AG04449 (cell line): ENCODE measurements around the gene PPP1R13L.

ENCODE experiments used
- CTCF ChIA-PET: fragments of 350-600 bp; formaldehyde crosslinking; extraction: SDS; loops from one replicate; lab custom pipeline; 2021; ENCODE audit warnings: antibody characterized with exemption; lab: Yijun Ruan, JAX
- POLR2A ChIA-PET: fragments of 400-600, 350-600 bp; formaldehyde crosslinking; extraction: SDS; loops from one replicate; lab custom pipeline; 2020; ENCODE audit warnings: antibody characterized with exemption, inconsistent platforms; lab: Yijun Ruan, JAX
- DNase-seq: peaks from one replicate; pipeline ENCODE4 v3.0.0-alpha.2; 2010; ENCODE audit warnings: low read depth, low spot score
- H3K4me3 ChIP-seq: 2 replicates; pipeline ENCODE4 v1.5.1; 2011; ENCODE audit warnings: low read depth, mild to moderate bottlenecking, control low read depth, low read length
- TF ChIP-seq, protein P1 (sequence below): IDR thresholded peaks from one replicate; pipeline ENCODE4 v1.5.1; 2011; ENCODE audit warnings: mild to moderate bottlenecking, moderate library complexity, low read length, control low read depth, inconsistent platforms; ENCODE audit not compliant: insufficient read depth; ENCODE audit errors: missing control alignments

PPP1R13L gene

DNA sequence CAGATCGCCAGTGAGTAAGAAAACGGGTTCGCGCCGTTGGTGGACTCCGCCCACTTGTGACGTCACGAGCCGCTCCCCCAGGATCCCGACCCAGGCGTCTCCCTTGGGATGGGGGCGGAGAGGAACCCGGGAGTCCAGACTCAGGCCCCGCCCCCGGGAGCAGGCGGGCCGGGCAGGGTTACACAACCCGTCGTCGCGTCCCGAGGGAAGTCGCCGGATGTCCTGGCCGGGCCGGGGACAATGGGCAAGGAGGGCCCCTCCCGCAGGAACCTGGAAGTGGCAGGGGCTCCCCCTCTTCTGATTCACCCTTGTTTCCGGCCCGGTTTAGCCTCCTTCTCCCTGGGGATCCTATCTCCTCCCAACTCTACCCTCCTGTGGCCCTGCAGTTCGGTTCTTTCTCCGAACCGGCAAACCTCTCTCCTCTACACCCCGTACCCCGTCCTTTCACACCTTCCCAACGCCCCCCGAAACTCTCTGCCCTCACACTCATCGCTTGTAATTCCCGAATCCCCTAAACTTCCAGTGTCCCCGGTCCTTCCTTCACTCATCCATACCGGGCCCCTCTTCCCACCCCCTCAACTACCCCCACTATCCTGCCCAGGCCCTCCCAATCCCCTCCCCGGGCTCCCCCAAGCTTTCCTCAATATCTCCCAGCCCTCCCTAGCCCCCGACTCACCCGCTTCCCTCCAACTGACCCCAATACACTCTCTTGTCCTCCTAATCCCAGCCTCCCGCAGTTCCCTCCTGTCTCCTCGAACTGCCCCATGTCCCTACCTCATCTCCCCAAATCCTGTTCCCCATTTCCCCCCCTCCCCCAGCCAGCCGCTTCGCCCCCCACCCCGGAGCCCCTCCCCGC lies 38.8 kb upstream of the PPP1R13L start:
- ChIA-PET POLR2A (interaction anchor here (1.0 kb wide), 1 partner anchor 12 kb away, joined by 3 read pairs; no protein-coding TSS in a partner anchor), CTCF (interaction anchor here (4.2 to 17.3 kb wide), 3 partner anchors 13 to 42 kb away, joined by 29 to 773 read pairs (median 206); partner anchors contain the start of gene FOSB)
- peak overlapping the region; percentile 59 for H3K4me3 ChIP-seq
- no peak for DNase-seq
- TF ChIP-seq, protein P1, sequence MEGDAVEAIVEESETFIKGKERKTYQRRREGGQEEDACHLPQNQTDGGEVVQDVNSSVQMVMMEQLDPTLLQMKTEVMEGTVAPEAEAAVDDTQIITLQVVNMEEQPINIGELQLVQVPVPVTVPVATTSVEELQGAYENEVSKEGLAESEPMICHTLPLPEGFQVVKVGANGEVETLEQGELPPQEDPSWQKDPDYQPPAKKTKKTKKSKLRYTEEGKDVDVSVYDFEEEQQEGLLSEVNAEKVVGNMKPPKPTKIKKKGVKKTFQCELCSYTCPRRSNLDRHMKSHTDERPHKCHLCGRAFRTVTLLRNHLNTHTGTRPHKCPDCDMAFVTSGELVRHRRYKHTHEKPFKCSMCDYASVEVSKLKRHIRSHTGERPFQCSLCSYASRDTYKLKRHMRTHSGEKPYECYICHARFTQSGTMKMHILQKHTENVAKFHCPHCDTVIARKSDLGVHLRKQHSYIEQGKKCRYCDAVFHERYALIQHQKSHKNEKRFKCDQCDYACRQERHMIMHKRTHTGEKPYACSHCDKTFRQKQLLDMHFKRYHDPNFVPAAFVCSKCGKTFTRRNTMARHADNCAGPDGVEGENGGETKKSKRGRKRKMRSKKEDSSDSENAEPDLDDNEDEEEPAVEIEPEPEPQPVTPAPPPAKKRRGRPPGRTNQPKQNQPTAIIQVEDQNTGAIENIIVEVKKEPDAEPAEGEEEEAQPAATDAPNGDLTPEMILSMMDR, result no peak

DNA sequence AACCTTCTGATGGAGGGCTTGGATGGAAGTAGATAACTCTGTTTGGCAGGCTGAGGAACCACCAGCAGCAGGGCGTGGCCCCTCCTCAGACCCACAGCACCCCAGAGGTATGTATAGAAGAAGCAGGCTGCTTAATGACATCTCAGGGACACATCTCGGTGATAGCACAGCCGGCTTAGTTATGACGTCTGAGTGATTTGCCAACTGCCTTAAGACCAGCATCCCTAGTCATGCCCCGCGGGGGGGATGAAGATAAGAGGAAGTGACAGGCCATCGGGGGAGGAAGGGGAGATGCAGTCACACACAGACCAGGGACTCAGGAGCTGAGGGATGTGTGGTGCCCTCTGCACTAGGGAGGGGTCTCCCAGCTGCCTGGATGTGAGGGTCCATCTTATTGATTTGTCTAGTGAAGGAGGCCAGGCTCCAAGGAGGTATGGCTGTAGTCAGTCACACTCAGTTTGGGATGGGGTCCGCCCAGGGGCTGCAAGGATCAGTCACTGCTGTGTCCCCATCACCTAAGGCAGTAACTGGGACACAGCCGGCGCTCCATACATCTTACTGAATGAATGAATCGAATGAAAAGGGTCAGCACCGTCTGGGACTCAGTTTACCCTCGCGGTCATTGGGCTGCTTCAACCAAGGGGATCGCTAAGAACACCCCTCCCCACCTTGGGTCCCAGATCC lies 38.1 kb upstream of the PPP1R13L start:
- no peak for DNase-seq
- TF ChIP-seq, protein P1, result no peak
- CTCF ChIA-PET, result interaction anchor here (15.0 to 17.3 kb wide), 2 partner anchors 30 to 42 kb away, joined by 206 to 773 read pairs; partner anchors contain the start of gene FOSB
- POLR2A ChIA-PET, result interaction anchor here (1.0 kb wide), 1 partner anchor 13 kb away, joined by 3 read pairs; no protein-coding TSS in a partner anchor
- peak overlapping the region; percentile 59 for H3K4me3 ChIP-seq

DNA sequence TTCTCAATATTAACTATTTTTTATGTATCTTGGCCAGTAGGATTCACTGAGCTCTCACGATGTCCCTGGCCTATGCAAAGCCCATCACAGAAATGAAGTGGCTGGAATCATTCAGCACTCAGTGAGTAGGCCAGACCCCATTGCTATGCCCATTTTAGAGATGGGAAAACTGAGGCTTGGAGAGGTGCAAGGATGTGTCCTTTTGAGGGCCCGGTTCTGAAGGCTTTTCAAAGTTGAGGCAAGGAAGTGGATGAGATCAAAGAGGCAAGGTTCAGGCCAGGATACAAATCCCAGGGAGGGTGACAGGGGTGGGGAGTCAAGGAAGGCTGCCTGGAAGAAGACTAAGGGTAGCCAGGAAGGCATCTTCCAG lies 37.5 kb upstream of the PPP1R13L start:
- no peak for DNase-seq
- POLR2A ChIA-PET, result interaction anchor here (1.0 kb wide), 1 partner anchor 13 kb away, joined by 3 read pairs; no protein-coding TSS in a partner anchor
- CTCF ChIA-PET, result interaction anchor here (1.0 to 17.3 kb wide), 3 partner anchors 30 to 129 kb away, joined by 3 to 773 read pairs (median 206); partner anchors contain the start of gene FOSB
- TF ChIP-seq, protein P1, result no peak
- H3K4me3 ChIP-seq, result no peak overlapping the region

DNA sequence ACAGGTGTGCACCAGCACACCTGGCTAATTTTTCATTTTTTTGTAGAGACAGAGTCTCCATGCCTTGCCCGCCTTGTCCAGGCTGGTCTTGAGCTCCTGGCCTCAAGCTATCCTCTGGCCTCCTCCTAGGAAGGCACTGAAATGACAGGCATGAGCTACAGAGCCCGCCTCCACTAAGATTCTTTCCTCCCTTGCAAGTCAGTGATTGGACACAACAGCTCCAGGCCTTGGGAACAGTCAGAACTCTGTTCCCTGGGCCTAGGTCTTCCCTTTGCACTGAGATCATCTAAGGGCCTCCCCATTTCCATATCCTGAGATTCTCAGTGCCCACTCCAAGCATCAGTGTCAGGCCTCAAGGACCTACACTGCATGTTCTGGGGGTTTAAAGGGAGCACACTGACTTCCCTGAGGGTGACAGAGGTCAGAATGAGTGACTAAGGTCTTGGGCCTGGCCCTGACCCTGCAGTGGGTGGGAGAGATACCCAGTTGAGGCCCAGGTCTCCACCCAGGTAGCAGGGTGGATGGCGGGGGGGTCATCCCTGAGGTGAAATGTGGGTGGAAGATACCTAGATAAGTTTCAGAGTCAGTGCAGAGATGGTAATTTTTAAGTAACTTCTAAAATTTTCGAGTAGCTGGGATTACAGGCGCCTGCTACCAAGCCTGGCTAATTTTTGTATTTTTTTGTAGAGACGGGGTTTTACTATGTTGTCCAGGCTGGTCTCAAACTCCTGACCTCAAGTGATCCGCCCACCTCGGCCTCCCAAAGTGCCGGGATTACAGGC lies 36.2 kb upstream of the PPP1R13L start:
- CTCF ChIA-PET, result interaction anchor here (0.8 to 17.3 kb wide), 10 partner anchors 9 to 200 kb away, joined by 3 to 773 read pairs (median 30); partner anchors contain the start of gene FOSB
- TF ChIP-seq, protein P1, result no peak
- DNase-seq, result no peak
- POLR2A ChIA-PET, result interaction anchor here (0.7 to 1.1 kb wide), 2 partner anchors 38 to 85 kb away, joined by 3 to 5 read pairs; no protein-coding TSS in a partner anchor
- H3K4me3 ChIP-seq, result no peak overlapping the region

DNA sequence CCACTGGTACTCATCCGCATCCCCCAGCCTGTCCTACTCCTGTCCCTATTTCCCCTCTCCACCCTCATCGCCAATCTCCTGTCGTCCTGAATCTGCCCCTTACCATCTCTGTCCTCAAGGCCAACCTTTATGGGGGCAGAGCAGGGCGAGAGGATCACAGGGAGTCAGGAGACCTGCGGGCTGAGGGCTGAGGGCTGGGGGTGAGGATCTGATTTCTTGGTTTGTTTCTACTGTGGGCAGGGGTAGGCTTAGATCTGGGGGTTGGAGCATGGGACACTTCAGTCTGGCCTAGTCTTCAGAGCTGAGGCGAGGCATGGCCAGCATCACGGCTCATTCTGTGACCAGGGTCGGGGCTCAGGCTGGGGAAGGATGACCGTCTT lies 35.4 kb upstream of the PPP1R13L start:
- H3K4me3 ChIP-seq, result peak overlapping the region; percentile 61
- CTCF ChIA-PET, result interaction anchor here (0.6 to 17.3 kb wide), 26 partner anchors 9 to 254 kb away, joined by 3 to 773 read pairs (median 8); partner anchors contain the start of genes ERCC1, FOSB, PPP1R13L and VASP
- POLR2A ChIA-PET, result interaction anchor here (1.2 to 1.7 kb wide), 6 partner anchors 9 to 38 kb away, joined by 3 to 26 read pairs (median 6); no protein-coding TSS in a partner anchor
- DNase-seq, result no peak
- TF ChIP-seq, protein P1, result no peak
